ENCODE data around the gene EMCN.
"Not testable (repeated sequence)": the region's sequence is repeated elsewhere in the genome, so short reads cannot be mapped to it uniquely, and the experiment has no call there.

The EMCN gene

DNA sequence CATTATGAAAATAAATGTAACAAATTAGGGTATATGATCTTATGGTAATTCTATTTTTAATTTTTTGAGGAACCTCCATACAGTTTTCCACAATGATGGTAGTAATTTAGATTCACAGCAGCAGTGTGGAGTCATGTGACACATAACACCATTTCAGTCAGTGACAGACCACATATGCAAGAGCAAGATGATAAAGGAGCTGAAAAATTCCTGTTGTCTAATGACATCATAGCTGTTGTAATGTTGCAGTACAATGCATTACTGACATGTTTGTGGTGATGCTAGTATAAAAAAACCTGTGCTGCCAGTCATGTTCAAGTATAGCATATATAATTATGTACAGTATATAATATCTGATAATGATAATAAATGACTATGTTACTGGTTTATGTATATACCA, 28.5 kb downstream of the EMCN start:
- no peak for DNase-seq

DNA sequence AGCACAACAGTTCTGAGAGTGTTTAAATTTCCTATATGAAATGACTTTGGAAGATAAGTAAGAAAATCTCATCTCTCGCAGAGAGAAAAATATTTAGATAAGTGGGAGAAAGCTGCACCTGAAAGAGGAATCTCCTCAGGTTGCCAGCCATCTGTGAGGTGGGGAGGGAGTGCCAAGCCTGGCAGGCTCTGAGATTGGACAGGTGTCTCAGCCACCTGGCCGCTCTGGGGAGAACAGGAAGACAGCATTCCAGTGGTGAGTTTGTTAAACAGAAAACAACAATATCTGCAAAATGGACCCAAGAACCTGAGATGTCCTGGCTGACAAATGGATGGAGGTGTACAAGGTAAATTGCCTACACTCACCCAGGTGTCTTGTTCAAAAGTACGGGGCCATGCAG, 31.3 kb downstream of the EMCN start:
- no peak for DNase-seq

DNA sequence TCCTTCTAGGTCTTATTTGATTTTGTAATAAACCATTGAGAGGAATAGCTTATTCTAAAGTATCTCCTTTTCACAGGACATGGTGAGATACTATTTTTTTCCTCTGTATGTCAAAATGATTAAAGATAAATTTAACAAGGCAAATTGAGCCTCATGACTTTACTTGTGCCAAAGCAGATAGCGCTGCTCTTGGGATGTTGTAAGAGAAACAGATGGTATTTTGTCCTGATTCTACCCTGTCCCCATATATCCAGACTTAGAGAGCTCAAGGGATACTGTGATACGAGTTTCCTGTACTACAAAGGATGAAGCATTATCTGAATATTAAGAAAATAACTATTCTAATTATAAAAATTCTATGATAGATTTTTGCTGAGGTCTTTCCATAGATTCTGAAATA, 34.0 kb downstream of the EMCN start:
- no peak for DNase-seq

DNA sequence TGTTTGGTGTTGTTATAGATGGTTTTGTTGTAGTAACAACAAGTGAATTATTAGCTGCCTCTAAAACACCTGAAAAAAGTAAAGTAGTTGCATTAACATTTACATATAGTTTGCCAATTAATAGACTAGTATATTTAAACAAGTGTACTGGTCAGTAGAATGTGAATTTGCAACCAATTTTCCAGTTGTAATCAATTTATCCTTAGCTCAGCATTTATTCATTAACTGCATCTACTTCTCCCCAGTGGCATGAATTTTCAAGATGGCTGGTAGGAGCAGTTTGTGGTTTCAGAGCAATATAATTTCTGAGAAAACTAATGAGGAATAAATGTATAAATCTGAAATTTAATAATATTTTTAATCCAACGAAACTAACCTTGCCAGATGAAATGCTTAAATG, 37.9 kb downstream of the EMCN start:
- no peak for DNase-seq

DNA sequence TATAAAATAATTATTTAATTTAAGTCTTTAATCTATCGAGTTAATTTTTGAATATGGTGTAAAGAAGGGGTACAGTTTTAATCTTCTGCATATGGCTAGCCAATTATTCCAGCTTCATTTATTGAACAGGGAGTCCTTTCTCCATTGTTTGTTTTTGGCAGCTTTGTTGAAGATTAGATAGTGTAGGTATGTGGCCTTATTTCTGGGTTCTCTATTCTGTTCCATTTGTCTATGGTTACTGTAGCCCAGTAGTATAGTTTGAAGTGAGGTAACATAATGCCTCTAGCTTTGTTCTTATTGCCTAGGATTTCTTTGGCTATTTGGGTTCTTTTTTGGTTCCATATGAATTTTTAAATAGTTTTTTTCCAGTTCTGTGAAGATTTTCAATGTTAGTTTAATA, 48.3 kb downstream of the EMCN start:
- DNase-seq, result no peak

DNA sequence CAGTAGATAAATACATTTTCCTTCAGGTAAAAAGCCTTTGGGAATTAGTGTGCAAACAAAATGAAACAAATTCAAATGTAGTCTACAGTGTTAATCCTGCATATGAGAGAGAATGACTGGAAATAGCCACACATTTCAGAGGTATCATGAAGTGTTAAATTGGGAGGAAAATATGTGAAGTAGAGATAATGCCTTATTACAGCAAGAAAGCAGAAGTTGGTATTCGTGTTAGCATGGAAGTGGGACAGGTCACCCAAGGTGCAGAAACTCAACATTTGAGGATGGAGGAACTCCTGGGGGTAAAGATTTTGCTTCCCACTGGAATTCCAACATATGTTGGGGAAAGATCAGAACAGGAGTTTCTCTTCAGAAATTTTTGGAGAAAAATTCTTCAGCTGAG, 51.3 kb downstream of the EMCN start:
- no peak for DNase-seq

DNA sequence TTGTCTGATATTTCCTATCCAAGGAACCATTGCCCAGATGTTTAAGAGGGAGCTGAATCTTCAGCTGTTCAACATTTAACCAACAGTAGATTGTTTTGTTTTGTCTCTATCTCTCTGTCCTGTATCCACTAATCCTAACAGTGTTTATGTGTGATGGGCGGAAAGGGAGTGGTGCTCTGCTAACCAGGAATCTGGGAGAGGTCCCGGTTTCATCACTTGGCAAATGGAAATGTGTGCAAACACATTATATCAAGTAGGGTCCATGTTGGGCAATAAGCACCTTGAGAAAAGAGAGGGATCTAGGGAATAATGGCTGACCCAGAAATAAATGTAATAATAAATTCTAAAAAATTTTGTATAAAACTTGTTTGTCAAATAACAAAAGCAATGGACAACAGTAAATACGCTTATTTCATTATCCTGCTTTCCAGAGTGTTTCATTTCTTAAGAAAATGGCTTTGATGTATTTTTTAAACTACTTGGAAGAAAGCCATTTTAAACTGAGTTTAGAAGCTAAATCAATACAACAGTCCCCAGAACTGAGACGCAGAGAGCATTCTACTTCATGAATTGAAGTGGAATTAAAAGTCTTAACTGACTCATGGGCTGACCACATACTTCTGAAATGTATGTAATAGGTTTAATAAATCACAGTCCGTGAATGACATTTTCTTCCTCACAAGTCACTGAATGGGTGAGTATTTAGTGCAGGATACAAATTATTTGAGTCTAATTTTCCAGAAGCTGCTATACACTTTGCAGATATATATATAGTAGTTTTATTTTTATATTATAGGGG, 55.8 kb downstream of the EMCN start:
- DNase-seq, result no peak

DNA sequence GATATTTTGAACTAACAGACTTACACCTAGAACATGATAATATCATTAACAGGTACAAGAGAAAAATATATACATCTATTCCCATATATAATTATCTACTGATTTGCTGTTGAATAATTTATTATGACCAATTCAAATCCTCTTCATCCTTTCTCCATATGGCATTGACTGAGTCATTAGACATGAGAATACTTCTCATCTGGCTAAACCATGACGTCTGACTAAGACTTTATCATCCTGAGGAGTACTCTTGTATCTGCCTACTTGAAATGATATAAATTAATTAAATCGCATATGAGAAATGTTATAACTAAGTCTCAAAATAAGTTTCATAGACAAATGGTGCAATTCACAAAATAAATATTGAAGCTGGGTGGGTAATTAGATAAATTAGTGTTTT, 67.4 kb downstream of the EMCN start:
- no peak for DNase-seq

DNA sequence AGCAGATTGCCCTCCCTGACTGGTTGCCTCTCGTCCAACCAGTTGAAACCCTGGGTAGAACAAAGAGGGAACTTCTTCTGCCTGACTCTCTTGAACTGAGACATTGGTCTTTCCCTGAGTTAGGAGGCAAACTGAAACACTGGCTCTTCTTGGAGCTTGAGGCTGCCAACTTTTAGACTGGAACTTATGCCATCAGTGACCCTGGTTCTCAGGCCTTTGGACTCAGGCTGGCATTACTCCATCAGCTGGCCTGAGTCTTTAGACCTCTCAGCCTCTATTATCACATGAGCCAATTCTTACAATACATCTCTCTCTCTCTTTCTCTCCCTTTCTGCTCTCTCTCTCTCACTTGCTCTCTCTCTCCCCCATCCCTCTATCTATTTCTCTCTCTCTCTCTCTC, 86.4 kb downstream of the EMCN start:
- no peak for DNase-seq

DNA sequence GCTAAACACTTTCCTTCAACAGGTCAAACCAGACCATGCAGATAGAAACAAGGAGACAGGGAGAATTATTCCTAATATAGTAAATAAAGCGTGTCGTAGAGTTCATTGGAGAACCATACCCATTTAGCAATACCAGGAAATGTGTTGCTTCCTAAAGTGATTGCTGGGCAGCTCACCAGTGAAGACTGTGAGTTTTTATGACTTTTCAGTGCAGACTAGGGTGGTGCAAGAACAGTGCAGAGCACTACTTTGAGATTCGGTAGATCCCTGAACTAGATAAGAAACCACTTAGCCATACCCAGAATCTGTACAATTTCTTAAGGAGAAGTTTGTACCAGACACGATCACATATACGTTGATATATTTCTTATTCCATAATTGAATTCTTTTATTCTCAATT, 87.4 kb downstream of the EMCN start:
- DNase-seq, result no peak

DNA sequence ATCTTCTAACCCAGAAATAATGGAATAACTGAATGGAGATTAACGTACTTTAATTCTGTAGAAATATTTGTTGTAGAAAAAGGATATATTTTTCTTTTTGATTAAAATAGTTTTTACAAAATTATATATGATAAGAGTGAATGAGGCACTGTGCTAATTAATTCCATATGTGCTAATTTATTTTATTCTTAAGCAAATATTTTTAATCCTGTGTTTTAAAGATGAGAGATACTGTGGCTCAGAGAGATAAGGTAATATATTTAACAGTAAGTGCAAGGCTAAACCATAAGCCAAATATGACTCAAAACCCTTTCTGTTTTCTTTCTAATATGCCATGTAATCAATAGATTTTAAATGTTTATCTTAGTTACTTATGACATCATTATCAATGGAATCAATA, 88.2 kb downstream of the EMCN start:
- no peak for DNase-seq

DNA sequence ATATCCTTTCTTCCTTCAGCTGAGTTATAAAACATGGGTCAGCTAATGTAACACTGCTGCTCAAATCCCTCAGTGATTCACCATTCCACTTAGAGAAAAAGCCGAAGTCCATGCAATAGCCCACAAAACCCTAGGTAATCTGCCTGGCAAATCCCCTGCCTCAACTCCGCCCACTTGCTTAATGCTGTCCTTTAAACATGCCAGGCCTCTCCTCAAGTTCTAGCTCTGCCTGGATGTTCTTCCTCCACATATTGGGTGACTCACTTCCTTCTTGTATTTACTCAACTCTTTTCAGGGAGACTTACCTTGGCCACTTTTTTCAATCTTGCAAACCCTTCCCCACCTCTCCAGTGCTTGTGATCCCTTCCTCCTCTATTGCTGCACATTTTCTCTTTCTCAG, 89.8 kb downstream of the EMCN start:
- no peak for DNase-seq

DNA sequence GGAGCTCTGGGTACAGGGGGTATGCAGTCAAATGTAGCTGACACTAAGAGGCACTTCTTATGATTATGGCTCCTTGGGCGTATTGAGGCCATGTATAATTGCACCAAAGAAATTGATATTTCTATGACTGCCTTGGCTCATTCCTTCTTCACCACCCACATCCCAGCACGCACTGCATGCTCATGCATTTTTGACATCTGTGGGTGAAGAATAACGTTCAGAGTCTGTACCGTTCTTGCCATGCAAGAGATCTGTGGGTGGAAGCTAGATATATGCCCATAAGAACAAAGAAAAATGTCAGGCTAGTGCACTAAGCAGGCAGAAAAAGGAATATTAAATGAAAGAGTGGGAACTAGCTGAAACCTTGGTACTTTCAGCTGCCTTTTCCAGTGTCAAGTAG, 93.4 kb downstream of the EMCN start:
- no peak for DNase-seq

DNA sequence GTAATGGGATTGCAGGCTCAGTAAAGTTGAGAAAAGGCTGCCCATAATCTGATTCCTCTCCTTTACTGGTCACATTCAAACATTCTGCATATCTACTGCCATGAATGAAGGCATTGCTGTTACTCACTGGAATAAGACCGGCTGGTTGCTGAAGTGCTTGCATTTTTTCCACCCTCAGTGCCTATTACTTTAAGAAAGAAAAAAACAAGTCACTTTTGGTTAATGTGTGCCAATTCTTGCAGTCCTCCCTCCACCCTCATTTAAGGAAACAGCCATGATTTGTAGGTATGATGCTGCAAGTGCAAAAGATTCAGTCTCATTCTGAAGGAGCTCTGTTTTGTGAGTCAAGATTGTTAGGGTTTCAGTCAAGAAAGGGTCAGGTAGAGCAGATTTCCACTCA, 94.9 kb downstream of the EMCN start:
- DNase-seq, result no peak

DNA sequence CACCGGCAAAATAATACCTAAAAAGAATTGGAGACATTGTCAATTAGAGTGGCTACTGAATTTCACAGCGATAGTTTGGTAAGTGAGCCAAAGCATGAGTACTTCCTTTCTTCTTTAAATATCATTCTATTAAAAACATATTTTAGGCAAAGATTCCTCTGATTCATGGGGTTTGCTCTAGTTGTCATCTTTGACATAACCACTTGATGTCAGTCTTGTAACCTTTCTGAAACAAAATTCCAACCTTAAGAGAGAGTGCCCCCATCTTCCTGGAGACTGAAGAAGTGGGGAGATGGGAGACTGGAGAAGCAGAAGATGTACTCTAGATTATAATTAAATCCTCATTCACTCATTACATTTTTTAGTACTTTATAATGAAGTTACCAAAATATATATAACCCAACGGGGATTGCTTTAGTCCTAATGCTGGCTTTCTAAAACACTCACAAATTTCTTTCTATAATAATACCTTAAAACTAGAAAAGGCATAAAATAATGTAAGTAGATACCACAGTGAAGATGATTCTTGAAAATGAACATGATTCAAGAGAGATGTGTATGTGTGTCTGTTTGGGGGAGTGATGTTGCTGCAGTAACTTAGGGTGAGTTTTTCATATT, 96.4 kb downstream of the EMCN start:
- no peak for DNase-seq

DNA sequence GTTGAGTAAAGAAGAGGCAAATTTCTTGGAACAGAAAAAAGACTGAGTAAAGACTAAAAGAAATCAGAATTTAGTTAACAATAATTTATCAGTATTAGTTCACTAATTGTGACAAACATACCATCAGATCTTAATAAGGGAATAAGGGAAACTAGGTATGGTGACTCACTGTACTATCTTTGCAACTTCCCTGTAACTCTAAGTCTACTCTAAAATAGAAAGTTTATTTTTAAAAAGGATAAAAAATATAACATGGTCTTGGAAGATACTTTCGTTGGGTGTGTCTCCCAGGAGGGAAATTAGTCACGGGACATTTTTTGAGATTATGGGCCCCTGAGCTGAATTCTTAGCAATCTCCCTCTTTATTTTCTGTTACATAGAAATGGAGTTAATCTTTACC, 97.3 kb downstream of the EMCN start:
- DNase-seq, result no peak

DNA sequence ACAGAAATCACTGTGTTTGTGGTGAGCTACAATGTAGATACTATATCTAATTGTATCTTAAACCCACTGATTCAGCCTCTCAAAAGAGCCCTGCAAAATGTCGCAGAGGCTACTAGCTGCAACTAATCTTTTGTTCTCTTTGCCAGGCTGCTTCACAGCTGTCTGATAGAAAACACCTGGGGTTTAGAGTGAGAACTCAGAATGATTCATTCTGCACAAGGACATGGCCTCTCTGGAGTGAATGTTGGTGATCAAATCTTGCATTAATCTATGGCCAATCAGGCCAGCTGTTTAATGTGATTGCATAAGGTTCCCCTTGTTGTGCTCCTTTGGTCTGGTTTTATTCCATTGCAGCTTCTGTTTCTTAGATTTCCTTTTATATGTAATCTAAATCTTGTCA, 100.3 kb downstream of the EMCN start:
- no peak for DNase-seq

DNA sequence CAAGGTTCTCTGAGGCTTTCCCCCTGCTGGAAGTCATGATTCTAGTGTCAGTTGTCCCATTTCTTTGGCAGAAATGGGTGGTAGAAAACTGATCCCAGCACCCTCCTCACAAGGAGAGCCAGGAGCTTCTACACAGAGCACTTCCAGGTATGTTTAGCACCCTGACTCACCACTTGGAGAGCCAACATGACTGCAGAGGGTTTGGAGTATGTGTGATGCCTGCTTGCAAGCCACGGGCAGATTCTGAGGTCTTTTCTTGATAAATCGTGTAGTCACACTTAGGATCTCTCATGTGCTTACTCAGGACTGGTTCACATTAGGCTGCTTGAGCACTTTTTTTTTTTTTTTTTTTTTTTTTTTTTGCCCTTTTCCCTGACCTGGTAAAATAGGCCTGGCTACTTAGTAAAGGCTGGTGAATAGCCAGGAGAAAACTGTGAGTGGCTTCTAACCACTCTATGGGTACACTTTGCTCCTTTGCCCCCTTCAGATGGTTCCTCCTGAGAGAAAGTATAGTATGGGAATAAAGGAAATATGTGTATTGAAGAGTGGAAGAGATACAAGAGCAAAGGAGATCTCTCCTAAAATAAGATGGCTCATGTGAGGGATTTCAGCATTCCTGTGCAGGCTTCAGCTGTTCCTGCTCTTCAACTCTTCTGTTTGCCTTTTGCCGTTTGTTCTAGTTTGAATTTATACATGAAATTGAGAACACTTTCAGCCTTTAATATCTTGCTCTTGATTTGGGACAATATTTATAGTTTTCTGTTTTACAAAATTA, 103.6 kb downstream of the EMCN start:
- DNase-seq, result no peak

DNA sequence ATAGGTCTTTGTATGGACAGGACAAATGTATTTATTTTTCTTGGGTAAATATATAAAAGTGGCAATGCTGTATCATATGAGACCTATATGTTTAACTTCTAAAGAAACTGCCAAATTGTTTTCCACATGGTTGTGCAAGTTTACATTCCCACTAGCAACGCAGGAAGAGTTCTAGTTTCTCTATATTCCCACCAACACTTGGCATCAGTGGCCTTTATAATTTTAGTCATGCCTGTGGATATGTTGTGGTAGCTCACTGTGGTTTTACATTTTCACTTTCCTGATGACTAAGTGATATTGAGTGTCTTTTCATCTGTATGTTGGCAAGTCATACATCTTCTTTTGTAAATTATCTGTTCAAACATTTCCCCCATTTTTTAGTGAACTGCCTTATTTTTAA, 126.0 kb downstream of the EMCN start:
- DNase-seq, result no peak

DNA sequence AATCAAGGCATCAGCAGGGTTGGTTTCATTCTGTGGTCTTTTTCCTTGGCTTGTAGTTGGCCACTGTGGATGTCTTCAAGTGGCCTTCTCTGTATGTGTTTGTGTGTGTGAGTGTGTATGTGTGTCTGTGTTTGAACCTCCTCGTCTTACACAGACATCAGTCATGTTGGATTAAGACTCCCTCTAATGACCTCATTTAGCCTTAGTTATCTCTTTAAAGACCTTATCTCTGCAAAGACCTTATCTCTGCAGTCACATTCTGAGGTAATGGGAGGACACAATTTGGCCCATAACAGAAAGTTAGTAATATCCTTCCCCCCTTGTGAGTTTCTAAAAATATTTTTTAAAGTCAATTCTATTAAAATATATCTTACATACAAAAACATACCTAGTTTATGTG, 126.7 kb downstream of the EMCN start:
- no peak for DNase-seq

DNA sequence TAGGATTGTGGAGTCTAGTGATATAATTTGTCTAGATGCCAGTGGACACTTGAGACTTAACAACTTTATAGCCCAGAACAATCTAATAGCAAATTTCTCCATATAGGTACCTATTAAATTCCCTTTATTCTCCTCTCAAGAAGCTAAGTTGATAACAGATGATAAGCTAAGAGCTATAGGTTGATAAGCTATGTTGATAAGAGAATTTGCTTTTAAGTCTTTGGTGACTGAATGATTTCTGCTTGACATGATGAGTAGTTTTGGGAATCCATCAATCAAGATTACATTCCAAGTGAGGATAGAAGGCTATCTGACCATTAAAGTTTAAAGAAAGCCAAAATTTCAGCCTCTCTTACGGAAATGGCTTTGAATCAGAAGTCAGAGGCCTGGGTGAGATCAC, 131.6 kb downstream of the EMCN start:
- no peak for DNase-seq

DNA sequence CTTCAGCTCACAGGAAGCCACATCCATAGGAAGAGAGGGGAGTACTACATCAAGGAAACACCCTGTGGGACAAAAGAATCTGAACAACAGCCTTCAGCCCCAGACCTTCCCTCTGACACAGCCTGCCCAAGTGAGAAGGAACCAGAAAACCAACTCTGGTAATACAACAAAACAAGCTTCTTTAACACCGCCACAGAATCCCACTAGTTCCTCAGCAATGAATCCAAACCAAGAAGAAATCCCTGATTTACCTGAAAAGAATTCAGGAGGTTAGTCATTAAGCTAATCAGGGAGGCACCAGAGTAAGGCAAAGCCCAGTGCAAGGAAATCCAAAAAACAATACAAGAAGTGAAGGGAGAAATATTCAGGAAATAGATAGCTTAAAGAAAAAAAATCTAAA, 137.4 kb downstream of the EMCN start:
- DNase-seq, result not testable (repeated sequence)

DNA sequence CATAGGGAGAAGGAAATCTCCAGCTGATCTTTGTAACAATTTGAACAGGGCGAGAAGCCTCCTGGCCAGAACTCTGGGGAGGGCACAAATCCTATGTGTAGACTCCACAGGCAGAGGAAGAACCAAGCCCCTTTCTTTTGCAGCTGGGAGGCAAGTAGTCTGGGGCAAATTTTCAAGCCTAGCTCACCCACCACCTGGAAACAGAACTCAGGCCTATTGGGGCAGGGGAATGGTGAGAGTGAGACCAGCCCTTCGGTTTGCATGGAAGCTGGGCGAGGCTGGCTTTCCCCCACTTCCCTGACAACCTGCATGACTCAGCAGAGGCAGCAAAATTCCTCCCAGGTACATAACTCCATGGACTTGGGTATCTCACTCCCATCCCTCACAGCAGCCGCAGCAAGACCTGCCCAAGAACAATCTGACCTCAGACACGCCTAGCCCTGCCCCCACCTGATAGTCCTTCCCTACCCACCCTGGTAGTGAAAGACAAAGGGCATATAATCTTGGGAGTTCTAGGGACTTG, 138.2 kb downstream of the EMCN start:
- no peak for DNase-seq

DNA sequence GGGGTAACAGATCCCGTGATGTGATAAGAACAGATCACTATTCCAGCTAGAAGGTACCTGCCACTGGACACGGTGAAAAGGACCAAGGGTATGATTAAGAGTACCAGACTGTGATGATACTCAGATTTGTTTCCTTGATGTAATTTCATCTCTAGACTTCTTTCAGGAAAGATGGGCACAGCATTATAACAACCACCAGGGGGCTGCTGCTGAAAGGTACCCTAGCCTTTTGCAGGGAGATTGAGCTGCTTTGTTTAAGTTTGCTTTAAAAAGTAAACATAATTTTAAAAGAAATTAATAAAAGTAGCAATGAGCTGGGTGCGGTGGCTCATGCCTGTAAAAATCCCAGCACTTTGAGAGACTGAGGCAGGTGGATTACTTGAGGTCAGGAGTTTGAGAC, 145.4 kb downstream of the EMCN start:
- no peak for DNase-seq
